HepG2 (cell line): ENCODE results near the gene CPLX3. TPM values are rescaled to one million over a fixed set of nuclear protein-coding genes. Genes with fewer than 3 reads are reported as not detected.

Source experiments
- FOXJ3 ChIP-seq: sonication (generic); formaldehyde crosslinking; IDR thresholded peaks from 2 replicates; pipeline ENCODE4 v1.4.0; 2020; ENCODE audit warnings: missing genetic modification reagents, mild to moderate bottlenecking, borderline replicate concordance
- GPBP1L1 ChIP-seq: sonication (generic); formaldehyde crosslinking; IDR thresholded peaks from 2 replicates; pipeline ENCODE4 v1.5.0; 2020; ENCODE audit warnings: mild to moderate bottlenecking, missing genetic modification reagents
- HES4 ChIP-seq: sonication (generic); formaldehyde crosslinking; IDR thresholded peaks from 2 replicates; pipeline ENCODE4 v1.9.0; 2021; ENCODE audit warnings: mild to moderate bottlenecking, missing genetic modification reagents, borderline replicate concordance
- KDM5A ChIP-seq: fragments of 200-600 bp; sonication (generic); IDR thresholded peaks from 2 replicates; pipeline ENCODE4 v1.7.0; 2018; ENCODE audit warnings: antibody characterized with exemption, mild to moderate bottlenecking, low read length, borderline replicate concordance
- PRDM15 ChIP-seq: sonication (generic); formaldehyde crosslinking; IDR thresholded peaks from 2 replicates; pipeline ENCODE4 v1.4.0; 2020; ENCODE audit warnings: missing genetic modification reagents
- RBFOX2 ChIP-seq: fragments of 200-400 bp; formaldehyde crosslinking; IDR thresholded peaks from 2 replicates; pipeline ENCODE4 v1.6.1; 2017; ENCODE audit warnings: low read depth, mild to moderate bottlenecking, low read length
- SIN3A ChIP-seq: IDR thresholded peaks from 2 replicates; pipeline ENCODE4 v1.6.1; 2011; ENCODE audit warnings: low read depth, mild to moderate bottlenecking, control low read depth, low read length, borderline replicate concordance
- TAF1 ChIP-seq: sonication (generic); formaldehyde crosslinking; IDR thresholded peaks from 2 replicates; pipeline ENCODE4 v1.4.0; 2020; ENCODE audit warnings: missing genetic modification reagents
- ZNF18 ChIP-seq: sonication (generic); formaldehyde crosslinking; IDR thresholded peaks from 2 replicates; pipeline ENCODE4 v1.8.0; 2022; ENCODE audit warnings: mild to moderate bottlenecking, missing genetic modification reagents; ENCODE audit not compliant: insufficient replicate concordance
- ZNF224 ChIP-seq: sonication (generic); formaldehyde crosslinking; IDR thresholded peaks from 2 replicates; pipeline ENCODE4 v1.5.0; 2020; ENCODE audit warnings: mild to moderate bottlenecking, missing genetic modification reagents
- ZNF609 ChIP-seq: sonication (generic); formaldehyde crosslinking; IDR thresholded peaks from 2 replicates; pipeline ENCODE4 v1.4.0; 2020; ENCODE audit warnings: mild to moderate bottlenecking, missing genetic modification reagents, borderline replicate concordance
- ZNF713 ChIP-seq: sonication (generic); formaldehyde crosslinking; IDR thresholded peaks from 2 replicates; pipeline ENCODE4 v1.4.0; 2020; ENCODE audit warnings: mild to moderate bottlenecking, missing genetic modification reagents
- polyA plus RNA-seq, 8 experiments: library from polyadenylated mRNA; depleted of rRNA in 3 of 8; stranded (reverse) in 7 of 8; unstranded in 1 of 8; fragments of >200 nt; fragmentation: Illumina TruSeq in 4 of 8; extraction: Trizol in 4 of 8; gene quantifications; 2 replicates each; pipeline versions ENCODE4 v1.2.1 to v1.2.3, GENCODE V29; 2011 to 2016; ENCODE audit warnings: low read depth in 4 of 8, missing spikeins in 1 of 8, mixed read lengths in 1 of 8; ENCODE audit not compliant: insufficient read depth in 1 of 8
- total RNA-seq, 5 experiments: library from RNA; depleted of rRNA; stranded (reverse); fragments of >200 nt; fragmentation: Illumina TruSeq; extraction: Trizol; gene quantifications; 2 replicates each; pipeline ENCODE4 v1.2.3, GENCODE V29; 2016; ENCODE audit warnings: low read depth in 1 of 5

CPLX3 gene
- total and polyA plus RNA-seq, 2 of the 13 experiments (the other 11 are each of a cell fraction or from before 2014, with no cell fraction given), result not detected

- TF ChIP-seq ZNF609 (CRISPR knock-in tag), result 0 out of 2 replicates have a peak, but pooled peaks have one; percentile 17
- TF ChIP-seq GPBP1L1 (CRISPR knock-in tag), result no peak
- TF ChIP-seq SIN3A, result peak; percentile 68; the same call in 1 of the 2 replicates
- TF ChIP-seq ZNF224 (CRISPR knock-in tag), result no peak
- no peak for TF ChIP-seq FOXJ3 (CRISPR knock-in tag)
- no peak; the same call in 1 of the 2 replicates for TF ChIP-seq TAF1 (CRISPR knock-in tag)
- peak; percentile 40; the same call in 1 of the 2 replicates for TF ChIP-seq HES4 (CRISPR knock-in tag)
- no peak for TF ChIP-seq ZNF713 (CRISPR knock-in tag)
- no peak for TF ChIP-seq KDM5A
- TF ChIP-seq ZNF18 (CRISPR knock-in tag), result no peak
- no peak for TF ChIP-seq PRDM15 (CRISPR knock-in tag)
- TF ChIP-seq RBFOX2, result peak; percentile 75
Observed at GRCh38 chr15:74842581-74843444, 16.4 kb downstream of the CPLX3 start, which contains the start of gene ULK3 (continued).
